Measurements from ENCODE around the gene OTUB2.

Gene OTUB2

GRCh38 chr14:94054936-94055335, 28.8 kb downstream of the OTUB2 start:
- Histone ChIP-seq H2AFZ (ENCODE audit: insufficient read depth, low read length, poor library complexity) (no peak overlapping the region), H3K27me3 (ENCODE audit: insufficient read depth, low read length) (no peaks in the 10 kb centered on the region), H3K23ac (ENCODE audit: low read length) (no peak overlapping the region), H2BK5ac (ENCODE audit: low read depth, low read length, poor library complexity) (no peak overlapping the region), H3K18ac (ENCODE audit: low read length) (no peak overlapping the region), H3K79me2 (ENCODE audit: control insufficient read depth, insufficient read depth, low read length, poor library complexity) (no peaks in the 10 kb centered on the region), H3K14ac (ENCODE audit: low read length) (no peak overlapping the region), H3K9me3 (ENCODE audit: insufficient read depth, low read depth, low read length) (no peaks in the 10 kb centered on the region), H3K79me1 (ENCODE audit: low read length) (no peaks in the 10 kb centered on the region), H4K91ac (ENCODE audit: low read depth, low read length) (no peak overlapping the region), H3K4me1 (ENCODE audit: control insufficient read depth in 1 of 2, insufficient read depth in 2 of 2, low read length in 2 of 2) (no peaks in the 10 kb centered on the region), H3K4me3 (ENCODE audit: low read depth, low read length) (no peak overlapping the region), H3K27ac (ENCODE audit: low read depth, low read length) (no peak overlapping the region), H2BK12ac (ENCODE audit: low read length) (no peak overlapping the region), H3K4ac (ENCODE audit: low read depth, low read length) (no peak overlapping the region), H2AK5ac (ENCODE audit: low read length) (no peak overlapping the region), H3K9ac (ENCODE audit: low read length) (no peak overlapping the region), H4K12ac (ENCODE audit: low read depth, low read length) (no peak overlapping the region), H3K36me3 (ENCODE audit: control insufficient read depth in 1 of 2, insufficient read depth in 2 of 2, low read length in 2 of 2) (peaks cover 32 to 66% of the 10 kb centered on the region in 2 experiments), H2BK120ac (ENCODE audit: insufficient read depth, low read length, poor library complexity) (no peak overlapping the region), H4K8ac (ENCODE audit: low read depth, low read length) (no peak overlapping the region), H3K4me2 (ENCODE audit: low read length) (no peak overlapping the region)
- no peak for DNase-seq
- no CpG with 5 or more reads among the region's 7 CpGs for WGBS (ENCODE audit: extremely low coverage, insufficient coverage, insufficient read length)

GRCh38 chr14:94056579-94057308, 30.6 kb downstream of the OTUB2 start:
- Histone ChIP-seq H3K23ac (ENCODE audit: low read length) (no peak overlapping the region), H3K4me3 (ENCODE audit: low read depth, low read length) (no peak overlapping the region), H3K27ac (ENCODE audit: low read depth, low read length) (no peak overlapping the region), H2AK5ac (ENCODE audit: low read length) (no peak overlapping the region), H3K79me2 (ENCODE audit: control insufficient read depth, insufficient read depth, low read length, poor library complexity) (no peaks in the 10 kb centered on the region), H4K91ac (ENCODE audit: low read depth, low read length) (no peak overlapping the region), H3K27me3 (ENCODE audit: insufficient read depth, low read length) (no peaks in the 10 kb centered on the region), H2AFZ (ENCODE audit: insufficient read depth, low read length, poor library complexity) (no peak overlapping the region), H2BK5ac (ENCODE audit: low read depth, low read length, poor library complexity) (no peak overlapping the region), H2BK120ac (ENCODE audit: insufficient read depth, low read length, poor library complexity) (no peak overlapping the region), H3K14ac (ENCODE audit: low read length) (no peak overlapping the region), H4K8ac (ENCODE audit: low read depth, low read length) (no peak overlapping the region), H3K36me3 (ENCODE audit: control insufficient read depth in 1 of 2, insufficient read depth in 2 of 2, low read length in 2 of 2) (peaks cover 27 to 65% of the 10 kb centered on the region in 2 experiments), H3K18ac (ENCODE audit: low read length) (no peak overlapping the region), H3K79me1 (ENCODE audit: low read length) (no peaks in the 10 kb centered on the region), H2BK12ac (ENCODE audit: low read length) (no peak overlapping the region), H3K4ac (ENCODE audit: low read depth, low read length) (no peak overlapping the region), H3K9me3 (ENCODE audit: insufficient read depth, low read depth, low read length) (no peaks in the 10 kb centered on the region), H3K4me2 (ENCODE audit: low read length) (no peak overlapping the region), H3K4me1 (ENCODE audit: control insufficient read depth in 1 of 2, insufficient read depth in 2 of 2, low read length in 2 of 2) (no peaks in the 10 kb centered on the region), H4K12ac (ENCODE audit: low read depth, low read length) (no peak overlapping the region), H3K9ac (ENCODE audit: low read length) (no peak overlapping the region)
- no CpG with 5 or more reads among the region's 6 CpGs for WGBS (ENCODE audit: extremely low coverage, insufficient coverage, insufficient read length)
- DNase-seq = no peak

GRCh38 chr14:94058128-94058673, 32.1 kb downstream of the OTUB2 start:
- H3K4me2 ChIP-seq (ENCODE audit: low read length) = no peak overlapping the region

GRCh38 chr14:94058674-94059138, 32.6 kb downstream of the OTUB2 start:
- Histone ChIP-seq H4K8ac (ENCODE audit: low read depth, low read length) (no peak overlapping the region), H3K4ac (ENCODE audit: low read depth, low read length) (no peak overlapping the region), H2BK12ac (ENCODE audit: low read length) (no peak overlapping the region), H3K4me3 (ENCODE audit: low read depth, low read length) (no peak overlapping the region), H3K18ac (ENCODE audit: low read length) (no peak overlapping the region), H2AK5ac (ENCODE audit: low read length) (no peak overlapping the region), H4K12ac (ENCODE audit: low read depth, low read length) (no peak overlapping the region), H3K9ac (ENCODE audit: low read length) (no peak overlapping the region), H3K36me3 (ENCODE audit: control insufficient read depth in 1 of 2, insufficient read depth in 2 of 2, low read length in 2 of 2) (peaks cover 21 to 60% of the 10 kb centered on the region in 2 experiments), H2AFZ (ENCODE audit: insufficient read depth, low read length, poor library complexity) (no peak overlapping the region), H4K91ac (ENCODE audit: low read depth, low read length) (no peak overlapping the region), H3K27me3 (ENCODE audit: insufficient read depth, low read length) (no peaks in the 10 kb centered on the region), H2BK120ac (ENCODE audit: insufficient read depth, low read length, poor library complexity) (no peak overlapping the region), H3K23ac (ENCODE audit: low read length) (no peak overlapping the region), H3K14ac (ENCODE audit: low read length) (no peak overlapping the region), H3K9me3 (ENCODE audit: insufficient read depth, low read depth, low read length) (no peaks in the 10 kb centered on the region), H3K4me1 (ENCODE audit: control insufficient read depth in 1 of 2, insufficient read depth in 2 of 2, low read length in 2 of 2) (peaks cover 2 to 5% of the 10 kb centered on the region in 2 experiments), H2BK5ac (ENCODE audit: low read depth, low read length, poor library complexity) (no peak overlapping the region), H3K4me2 (ENCODE audit: low read length) (no peak overlapping the region), H3K27ac (ENCODE audit: low read depth, low read length) (no peak overlapping the region), H3K79me1 (ENCODE audit: low read length) (no peaks in the 10 kb centered on the region), H3K79me2 (ENCODE audit: control insufficient read depth, insufficient read depth, low read length, poor library complexity) (no peaks in the 10 kb centered on the region)
- WGBS (ENCODE audit: extremely low coverage, insufficient coverage, insufficient read length) = no CpG with 5 or more reads among the region's 5 CpGs
- DNase-seq = no peak

More at GRCh38 chr14:94058128-94058673, 32.1 kb downstream of the OTUB2 start:
- Histone ChIP-seq H3K36me3 (ENCODE audit: control insufficient read depth in 1 of 2, insufficient read depth in 2 of 2, low read length in 2 of 2) (peaks cover 21 to 60% of the 10 kb centered on the region in 2 experiments), H2AK5ac (ENCODE audit: low read length) (no peak overlapping the region), H4K12ac (ENCODE audit: low read depth, low read length) (no peak overlapping the region), H3K4ac (ENCODE audit: low read depth, low read length) (no peak overlapping the region), H3K9me3 (ENCODE audit: insufficient read depth, low read depth, low read length) (no peaks in the 10 kb centered on the region), H3K79me2 (ENCODE audit: control insufficient read depth, insufficient read depth, low read length, poor library complexity) (no peaks in the 10 kb centered on the region), H4K8ac (ENCODE audit: low read depth, low read length) (no peak overlapping the region), H2BK12ac (ENCODE audit: low read length) (no peak overlapping the region), H2AFZ (ENCODE audit: insufficient read depth, low read length, poor library complexity) (no peak overlapping the region), H2BK5ac (ENCODE audit: low read depth, low read length, poor library complexity) (no peak overlapping the region), H3K14ac (ENCODE audit: low read length) (no peak overlapping the region), H3K9ac (ENCODE audit: low read length) (no peak overlapping the region), H3K4me1 (ENCODE audit: control insufficient read depth in 1 of 2, insufficient read depth in 2 of 2, low read length in 2 of 2) (peaks cover 2 to 5% of the 10 kb centered on the region in 2 experiments), H3K27ac (ENCODE audit: low read depth, low read length) (no peak overlapping the region), H3K4me3 (ENCODE audit: low read depth, low read length) (no peak overlapping the region), H3K18ac (ENCODE audit: low read length) (no peak overlapping the region), H3K79me1 (ENCODE audit: low read length) (no peaks in the 10 kb centered on the region), H2BK120ac (ENCODE audit: insufficient read depth, low read length, poor library complexity) (no peak overlapping the region), H3K23ac (ENCODE audit: low read length) (no peak overlapping the region), H3K27me3 (ENCODE audit: insufficient read depth, low read length) (no peaks in the 10 kb centered on the region), H4K91ac (ENCODE audit: low read depth, low read length) (no peak overlapping the region)
- WGBS (ENCODE audit: extremely low coverage, insufficient coverage, insufficient read length) = no CpG with 5 or more reads among the region's 1 CpG
- no peak for DNase-seq

Data from trophoblast cell (in vitro differentiated cells and primary cell).